ENCODE results near the gene UBE2QL1. TPM values are rescaled to one million over a fixed set of nuclear protein-coding genes. Genes with fewer than 3 reads are reported as not detected.

The UBE2QL1 gene
- total RNA-seq, 4 donors from 2014 or later: 0.68 to 3.6 (median 1.5) TPM

DNA sequence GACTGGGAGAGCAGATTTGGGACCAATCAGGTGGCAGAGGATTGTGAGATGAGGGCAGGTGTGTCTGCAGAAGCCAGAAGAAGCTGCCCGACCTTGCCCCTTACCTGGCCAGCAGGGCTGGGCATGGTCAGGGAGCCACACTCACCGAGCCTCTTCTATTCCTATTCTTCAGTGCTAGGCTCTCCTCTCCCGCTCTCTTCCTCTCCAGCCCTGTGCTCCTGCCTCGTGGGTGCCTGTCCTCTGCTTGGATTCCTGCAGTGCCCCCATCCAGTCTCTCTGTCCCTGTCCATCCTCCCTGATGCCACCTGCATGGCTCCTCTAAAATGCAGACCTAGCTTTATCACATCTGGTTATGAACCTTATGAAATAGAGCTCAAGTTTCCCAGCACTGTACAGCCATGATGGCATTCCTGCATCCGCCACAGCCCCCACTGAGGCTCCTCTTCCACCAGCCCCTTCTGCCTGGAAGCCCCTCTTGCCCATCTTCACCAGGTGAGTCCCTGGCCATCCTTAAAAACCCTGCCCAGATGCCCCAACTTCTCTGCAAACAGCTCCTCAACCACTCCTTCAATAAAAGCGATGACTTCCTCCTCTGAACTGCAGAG is 8.2 kb downstream of the UBE2QL1 start:
- TF ChIP-seq, protein P1, sequence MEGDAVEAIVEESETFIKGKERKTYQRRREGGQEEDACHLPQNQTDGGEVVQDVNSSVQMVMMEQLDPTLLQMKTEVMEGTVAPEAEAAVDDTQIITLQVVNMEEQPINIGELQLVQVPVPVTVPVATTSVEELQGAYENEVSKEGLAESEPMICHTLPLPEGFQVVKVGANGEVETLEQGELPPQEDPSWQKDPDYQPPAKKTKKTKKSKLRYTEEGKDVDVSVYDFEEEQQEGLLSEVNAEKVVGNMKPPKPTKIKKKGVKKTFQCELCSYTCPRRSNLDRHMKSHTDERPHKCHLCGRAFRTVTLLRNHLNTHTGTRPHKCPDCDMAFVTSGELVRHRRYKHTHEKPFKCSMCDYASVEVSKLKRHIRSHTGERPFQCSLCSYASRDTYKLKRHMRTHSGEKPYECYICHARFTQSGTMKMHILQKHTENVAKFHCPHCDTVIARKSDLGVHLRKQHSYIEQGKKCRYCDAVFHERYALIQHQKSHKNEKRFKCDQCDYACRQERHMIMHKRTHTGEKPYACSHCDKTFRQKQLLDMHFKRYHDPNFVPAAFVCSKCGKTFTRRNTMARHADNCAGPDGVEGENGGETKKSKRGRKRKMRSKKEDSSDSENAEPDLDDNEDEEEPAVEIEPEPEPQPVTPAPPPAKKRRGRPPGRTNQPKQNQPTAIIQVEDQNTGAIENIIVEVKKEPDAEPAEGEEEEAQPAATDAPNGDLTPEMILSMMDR (IDR thresholded peaks at IDR 0.05; ENCODE audit: low read depth): no peak

DNA sequence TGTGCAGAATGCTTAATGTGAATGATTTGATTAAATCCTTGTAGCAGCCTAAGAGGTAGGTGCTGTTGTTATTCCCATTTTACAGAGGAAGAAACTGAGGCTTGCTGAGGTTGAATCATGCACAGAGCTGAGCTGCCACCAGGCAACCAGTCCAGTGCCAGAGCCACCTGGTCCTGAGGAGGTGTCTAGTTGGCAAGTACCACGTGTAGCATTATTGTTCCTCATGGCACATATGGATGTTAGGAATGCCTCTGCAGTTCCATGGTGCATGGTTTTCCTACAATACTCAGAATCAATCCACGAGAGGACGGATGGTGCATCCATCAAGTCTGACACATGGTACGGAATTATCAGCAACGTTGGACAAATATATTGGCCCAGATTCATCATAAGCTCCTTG is 8.9 kb downstream of the UBE2QL1 start:
- TF ChIP-seq, protein P1 (IDR thresholded peaks at IDR 0.05; ENCODE audit: low read depth): no peak

DNA sequence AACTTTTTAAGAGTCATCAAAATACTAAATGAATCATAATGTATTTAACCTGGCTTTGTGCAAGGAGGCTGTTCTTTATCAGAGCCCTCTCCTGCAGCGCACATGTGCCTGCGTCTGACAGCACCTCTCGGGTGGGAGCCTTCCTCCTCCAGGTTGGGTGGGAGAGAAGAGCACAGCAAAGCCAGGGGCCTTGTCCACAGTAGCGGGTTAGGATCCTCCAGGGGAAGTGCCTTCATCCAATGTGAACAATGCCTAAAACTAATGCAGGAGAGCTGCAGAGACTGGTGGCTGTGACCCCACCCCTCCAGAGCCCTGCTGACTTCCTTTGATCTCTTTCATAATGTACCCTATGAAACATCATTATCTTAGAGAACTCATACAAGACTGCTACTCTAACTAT is 10.2 kb downstream of the UBE2QL1 start:
- TF ChIP-seq, protein P1 (IDR thresholded peaks at IDR 0.05; ENCODE audit: low read depth): no peak

DNA sequence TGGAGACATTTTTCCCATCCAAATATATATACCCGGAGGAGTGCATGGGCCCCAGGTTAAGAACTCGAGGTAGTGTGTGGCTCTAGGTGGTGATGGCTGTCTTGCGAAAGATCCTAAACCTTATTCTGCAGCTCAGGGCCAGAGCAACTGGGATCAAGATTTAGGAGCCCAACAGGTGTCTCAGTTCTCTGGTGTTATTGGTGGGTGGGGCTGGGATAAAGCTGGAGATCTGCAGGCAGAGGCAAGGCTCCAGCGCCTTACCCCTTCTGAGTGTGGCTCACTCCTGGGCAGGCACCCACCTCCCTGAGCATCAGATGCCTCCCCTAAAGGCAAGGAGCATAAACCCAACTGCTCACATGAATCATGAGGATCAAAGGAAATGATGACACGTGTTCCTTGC is 11.2 kb downstream of the UBE2QL1 start:
- TF ChIP-seq, protein P1 (IDR thresholded peaks at IDR 0.05; ENCODE audit: low read depth): no peak

DNA sequence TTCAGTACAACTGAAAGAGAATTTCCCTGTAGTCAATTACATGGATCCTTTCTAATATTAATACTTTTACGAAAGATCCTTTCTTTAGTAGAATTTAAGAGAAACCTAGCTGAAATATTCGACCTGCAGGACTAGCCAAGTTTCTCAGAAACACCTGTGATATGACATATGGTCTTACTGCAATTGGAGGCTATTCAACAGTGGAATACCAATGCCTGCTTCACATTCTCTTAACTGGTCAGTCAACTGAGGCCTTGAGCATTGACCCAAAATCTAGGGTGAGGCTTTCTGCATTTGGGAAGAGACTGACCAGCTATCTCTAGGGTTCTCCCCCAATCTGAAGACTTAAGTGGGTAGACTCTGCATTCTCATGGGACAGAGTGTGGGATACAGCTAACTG is 12.3 kb downstream of the UBE2QL1 start:
- TF ChIP-seq, protein P1 (IDR thresholded peaks at IDR 0.05; ENCODE audit: low read depth): no peak

DNA sequence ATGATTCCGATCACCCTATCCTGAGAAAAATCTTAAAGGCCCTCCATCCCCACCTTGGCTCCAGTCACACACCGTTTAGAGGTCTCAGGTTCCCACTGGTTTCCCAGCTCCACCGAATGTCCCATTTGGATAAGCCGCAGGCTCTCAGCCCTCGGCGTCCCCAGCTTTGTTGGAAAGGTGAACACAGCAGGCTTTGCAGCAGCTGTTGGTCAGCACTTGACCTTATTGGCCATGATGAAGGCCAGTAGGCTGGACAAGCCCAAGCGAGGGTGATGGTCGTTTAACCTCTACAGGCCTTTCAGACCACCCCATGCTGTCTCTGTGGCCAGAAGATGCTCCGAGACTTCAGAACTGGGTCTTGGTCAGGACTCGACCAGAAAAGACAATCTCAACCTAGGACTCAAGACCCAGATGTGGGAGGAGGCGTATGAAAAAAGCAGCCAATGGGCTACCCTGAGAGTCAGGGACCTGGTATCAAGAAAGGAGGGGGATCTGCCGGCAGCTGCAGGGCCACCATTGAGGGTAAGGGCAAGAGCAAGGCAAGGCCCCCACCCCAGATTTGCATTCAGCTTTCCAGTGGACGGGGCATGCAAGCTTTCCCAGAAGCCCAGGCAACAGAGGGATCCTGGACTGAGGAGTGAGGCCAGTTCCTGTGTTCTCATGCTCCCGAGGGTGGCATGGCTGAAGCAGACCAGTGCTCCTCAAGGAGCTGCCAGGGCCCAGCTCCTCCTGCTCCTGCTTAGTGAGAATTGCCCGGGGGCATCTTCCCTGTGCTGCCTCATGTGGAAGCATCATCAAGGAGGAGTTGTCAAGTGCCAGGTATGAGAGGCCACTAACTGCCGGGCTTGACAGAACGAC is 13.4 kb downstream of the UBE2QL1 start:
- TF ChIP-seq, protein P1 (IDR thresholded peaks at IDR 0.05; ENCODE audit: low read depth): no peak

DNA sequence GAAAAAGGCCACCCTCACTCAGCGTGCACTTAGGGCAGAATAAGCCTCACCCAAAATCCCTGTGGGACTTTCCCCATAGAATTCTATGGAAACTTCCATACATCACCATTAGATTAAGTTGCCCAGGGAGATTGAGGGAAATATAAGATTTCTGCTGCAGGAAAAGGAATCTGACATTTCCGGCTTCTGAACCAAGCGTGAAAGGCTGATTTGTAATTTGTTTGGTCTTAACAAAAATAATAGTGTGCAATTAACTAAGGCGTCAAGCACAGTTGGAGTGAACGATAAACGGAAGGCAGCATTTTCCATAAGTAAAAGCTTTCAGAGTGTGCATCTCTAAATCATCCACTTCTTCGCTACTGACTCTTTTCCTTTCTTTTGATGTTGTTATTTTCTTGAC is 14.0 kb downstream of the UBE2QL1 start:
- TF ChIP-seq, protein P1 (IDR thresholded peaks at IDR 0.05; ENCODE audit: low read depth): no peak
